ENCODE results near the gene TANC1.

TANC1 gene

DNA sequence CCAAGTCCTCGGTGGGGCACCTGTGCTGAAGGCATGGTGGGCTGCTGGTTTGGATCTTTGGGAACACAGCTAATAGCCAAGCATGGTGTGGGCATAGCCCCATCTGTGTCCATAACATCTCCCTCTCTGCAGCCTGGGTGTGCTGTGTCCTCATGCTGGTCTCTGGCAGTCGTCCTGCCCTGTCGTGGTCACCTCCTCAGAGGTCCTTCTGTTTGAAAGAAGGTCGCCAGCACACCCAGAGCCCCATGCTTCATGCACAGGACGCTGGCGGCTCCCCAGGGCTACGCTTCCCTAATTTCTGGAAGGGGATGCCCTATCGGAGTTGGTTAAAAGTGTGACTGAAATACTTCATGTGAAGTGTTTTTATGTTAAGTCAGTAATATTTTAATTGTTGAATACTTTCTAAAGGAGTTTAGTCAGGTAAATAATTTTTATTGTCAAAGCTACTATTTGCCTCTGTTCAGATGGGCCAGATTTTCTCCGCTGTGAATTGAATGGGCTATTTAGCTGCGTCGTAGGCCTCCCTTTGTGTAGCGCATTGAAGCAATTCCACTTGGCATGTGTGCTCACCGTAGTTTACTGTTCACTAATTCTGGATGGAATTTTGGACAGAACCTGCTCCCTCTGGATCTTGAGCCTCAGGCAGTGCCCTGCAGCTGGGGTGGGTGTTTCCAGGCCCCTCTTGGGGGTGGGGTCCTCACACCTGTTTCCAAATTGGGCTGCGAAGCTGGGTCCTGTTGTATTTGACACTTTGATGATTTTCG is 236.1 kb downstream of the TANC1 start:
- DNase-seq, result peak in 1 of 2 donors; percentile 13

DNA sequence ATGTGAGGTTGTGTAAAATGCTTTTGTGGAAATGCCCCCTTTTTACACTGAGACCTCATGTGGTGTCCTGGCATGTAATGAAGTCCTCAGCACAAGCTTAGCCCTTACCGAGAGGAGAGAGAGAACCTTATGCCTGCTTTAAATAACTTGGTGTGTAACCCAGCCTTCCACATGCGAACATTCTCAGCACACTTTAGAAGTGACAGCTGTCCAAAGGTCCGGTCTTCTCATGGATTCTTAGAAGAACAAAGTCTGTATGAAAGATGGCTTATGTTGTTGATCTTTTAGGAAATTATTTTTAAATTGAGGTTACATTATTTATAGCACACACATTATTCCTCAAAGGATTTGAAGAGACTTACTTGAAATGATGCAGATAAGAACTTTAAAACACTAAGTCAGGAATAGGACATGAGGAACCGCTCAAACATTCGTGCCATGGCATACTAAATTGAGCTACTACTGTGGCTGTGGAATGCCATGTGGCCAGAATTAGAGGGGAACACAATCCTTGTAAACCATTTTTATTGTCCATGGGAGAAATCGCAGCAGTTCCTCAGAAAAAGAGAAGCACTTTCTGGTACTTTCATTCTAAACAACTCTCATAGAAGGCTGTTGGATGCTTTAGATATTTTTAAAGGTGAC is 238.4 kb downstream of the TANC1 start:
- no peak for DNase-seq

GRCh38 chr2:159208438-159208837 is 240.0 kb downstream of the TANC1 start:
- DNase-seq, result no peak

DNA sequence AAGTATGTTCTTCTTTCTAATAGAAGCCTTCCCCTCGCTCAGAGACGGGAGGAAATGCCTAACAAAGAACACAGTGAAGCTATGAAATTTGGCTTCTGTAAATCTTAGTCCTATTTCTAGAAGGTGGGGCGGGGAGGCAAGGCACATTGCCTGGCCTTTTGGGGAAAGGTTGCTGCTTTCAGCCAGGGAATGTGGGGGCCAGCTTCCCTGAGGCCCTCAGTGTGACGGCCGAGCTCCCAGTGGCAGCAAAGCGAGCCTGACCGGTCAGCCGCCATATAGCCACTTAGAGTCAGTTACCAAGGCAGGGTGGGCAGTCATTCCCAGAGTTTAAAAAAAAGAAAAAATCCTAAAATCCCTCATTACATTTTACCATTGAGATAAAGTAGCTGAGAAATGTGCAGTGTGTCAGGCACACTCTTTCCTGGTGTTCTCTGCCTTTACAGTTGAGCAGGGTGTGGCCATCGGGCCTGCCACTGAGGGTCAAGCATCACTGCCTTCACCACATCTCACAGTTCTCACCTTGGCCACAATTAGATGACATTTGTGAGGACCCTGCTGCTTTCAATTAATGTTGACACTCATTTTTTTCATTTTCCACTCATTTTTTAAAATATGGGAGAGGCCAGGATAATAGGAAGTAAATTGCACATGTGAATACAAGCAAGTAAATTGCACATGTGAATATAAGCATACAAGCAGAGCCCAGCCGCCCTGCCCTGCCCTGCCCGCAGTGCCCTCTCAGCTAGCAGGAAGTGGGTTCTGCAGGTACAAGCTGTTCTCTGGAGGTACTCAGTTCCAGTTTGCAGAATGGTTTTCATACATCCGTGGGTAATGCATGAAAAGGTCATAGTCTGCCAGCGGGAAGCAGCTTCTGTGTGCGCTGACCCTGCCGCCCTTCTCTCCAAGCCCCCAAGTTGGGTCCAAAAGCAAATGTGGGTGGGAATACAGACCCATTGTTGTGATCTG is 241.2 kb downstream of the TANC1 start:
- no peak for DNase-seq

GRCh38 chr2:159211447-159212396 is 243.3 kb downstream of the TANC1 start:
- DNase-seq, result no peak

GRCh38 chr2:159213296-159213695 is 244.9 kb downstream of the TANC1 start:
- no peak for DNase-seq

- no peak for DNase-seq
These were observed 246.0 kb downstream of the TANC1 start for GRCh38 chr2:159214325-159214865.

DNA sequence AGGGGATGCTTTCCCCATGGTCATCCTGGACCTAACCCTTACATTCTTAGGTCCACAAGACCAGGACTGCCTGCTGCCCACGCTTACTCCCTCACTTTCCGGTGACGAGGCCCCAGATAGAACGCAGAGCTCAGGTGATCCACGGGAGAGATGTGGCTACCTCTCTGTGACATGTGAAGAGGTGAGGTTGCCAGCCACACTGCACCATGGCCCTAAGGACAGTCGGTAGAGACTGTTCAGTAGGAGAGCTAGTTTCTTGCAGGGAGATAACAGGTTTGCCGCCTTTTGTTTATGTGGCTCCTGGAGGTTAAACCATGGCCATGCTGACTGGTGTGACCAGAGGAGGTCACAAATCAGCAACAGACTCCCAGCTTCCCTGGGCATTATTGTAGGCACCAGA is 246.7 kb downstream of the TANC1 start:
- no peak for DNase-seq

DNA sequence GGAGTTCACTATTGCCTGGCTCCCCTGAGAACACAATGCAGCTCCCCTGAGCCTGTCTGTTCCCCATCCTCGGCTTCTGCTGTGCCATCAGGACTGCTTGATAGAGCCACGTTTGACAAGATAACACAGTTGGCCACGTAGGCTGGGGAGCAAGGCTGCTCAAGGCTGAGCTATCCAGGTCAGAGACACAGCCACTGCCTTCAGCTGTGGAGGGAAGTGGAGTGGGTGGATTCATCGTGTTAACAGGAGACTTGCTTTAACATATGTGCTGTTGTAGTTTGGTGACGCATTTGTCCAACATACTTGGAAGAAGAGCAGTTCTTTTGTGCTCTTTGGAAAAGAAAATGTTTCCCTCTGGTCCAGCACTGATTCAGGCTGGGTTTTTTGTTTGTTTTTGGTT is 249.2 kb downstream of the TANC1 start:
- no peak for DNase-seq

DNA sequence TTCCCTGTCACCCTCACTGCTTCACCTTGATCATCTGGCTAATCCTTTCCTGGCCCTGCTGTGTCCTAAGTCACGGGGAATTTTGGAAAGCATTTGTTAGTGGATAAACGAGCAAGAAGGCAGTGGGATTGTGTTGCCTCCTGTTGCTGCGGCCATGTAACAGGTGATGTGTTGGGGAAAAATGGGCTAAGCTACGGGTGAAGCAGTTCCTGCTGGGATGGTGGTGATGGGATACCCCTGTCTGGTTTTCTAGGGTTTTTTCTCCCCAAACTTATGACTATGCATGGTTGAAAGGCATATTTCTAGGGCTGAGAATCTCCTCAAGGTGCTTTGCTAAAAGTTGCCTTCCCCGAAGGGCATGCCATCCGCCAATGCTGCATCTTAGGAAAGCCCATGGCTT is 249.9 kb downstream of the TANC1 start:
- DNase-seq, result no peak

DNA sequence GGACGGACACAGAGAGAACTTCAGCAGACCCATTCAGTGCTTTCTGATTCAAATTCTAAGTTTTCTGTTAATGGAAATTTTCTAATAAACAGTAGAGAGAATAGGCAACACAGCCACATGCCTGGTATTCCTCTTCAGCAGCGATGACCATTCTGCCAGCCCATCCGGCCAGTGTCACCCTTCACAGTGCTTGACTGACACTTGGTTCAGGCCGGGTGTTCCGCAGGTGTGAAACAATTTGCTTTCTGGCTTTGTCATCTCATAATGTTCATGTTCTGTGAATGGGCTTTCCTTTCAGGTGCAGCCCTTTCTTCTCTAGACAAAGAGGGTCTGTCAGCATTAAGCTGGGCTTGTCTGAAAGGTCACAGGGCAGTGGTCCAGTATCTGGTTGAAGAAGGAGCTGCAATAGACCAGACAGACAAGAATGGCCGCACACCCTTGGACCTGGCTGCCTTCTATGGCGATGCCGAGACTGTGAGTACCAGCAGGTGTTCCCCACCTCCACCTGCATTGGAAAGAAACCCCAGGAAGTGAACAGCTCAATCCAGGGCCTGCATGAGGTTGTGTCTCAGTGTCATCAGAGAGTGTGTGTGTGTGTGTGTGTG is 251.1 kb downstream of the TANC1 start:
- no peak for DNase-seq

GRCh38 chr2:159224061-159224813 is 255.8 kb downstream of the TANC1 start:
- no peak for DNase-seq

DNA sequence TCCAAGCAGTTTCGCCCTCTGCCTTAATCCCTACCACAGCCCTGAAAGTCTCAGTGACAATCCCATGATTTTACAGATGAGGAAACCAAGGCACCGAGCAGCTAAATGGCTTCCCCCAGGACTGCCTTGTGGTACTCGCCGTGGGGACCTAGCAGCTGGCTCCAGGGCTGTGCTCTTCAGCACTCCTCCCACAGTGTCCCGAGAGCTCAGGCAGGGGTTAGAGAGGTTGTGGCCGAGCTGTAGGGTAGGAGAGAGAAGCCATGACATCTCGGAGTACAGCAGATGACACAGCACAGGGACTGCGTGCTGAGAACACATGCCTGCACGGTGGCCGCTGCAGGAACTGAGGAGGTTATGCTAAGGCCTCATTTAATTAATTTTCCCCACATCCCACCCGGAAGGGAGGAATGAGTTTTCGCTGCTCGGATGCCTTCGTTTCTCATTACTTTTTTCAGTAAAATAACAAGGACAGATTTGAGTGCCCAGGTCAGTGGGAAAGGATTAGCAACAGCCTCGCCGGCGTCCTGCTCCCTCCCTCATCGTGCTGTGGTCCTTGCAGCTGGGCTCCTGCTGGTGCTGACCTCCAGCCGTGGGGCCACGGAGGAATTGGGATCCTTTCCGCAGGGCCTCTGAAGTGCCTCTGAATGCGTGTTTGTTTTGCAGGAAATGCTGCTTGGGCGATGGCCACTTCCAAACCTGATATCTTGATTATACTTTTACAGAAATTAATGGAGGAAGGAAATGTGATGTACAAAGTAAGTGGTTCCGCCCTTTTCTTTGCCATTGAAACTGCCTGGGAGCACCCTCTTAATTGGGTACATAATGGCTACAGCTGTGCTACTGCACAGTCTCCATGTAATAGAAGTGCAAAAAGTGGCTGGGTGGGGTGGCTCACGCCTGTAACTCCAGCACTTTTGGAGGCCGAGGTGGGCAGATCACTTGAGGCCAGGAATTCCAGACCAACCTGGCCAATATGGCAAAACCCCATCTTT is 256.9 kb downstream of the TANC1 start:
- no peak for DNase-seq

- DNase-seq, result no peak
These were observed 257.6 kb downstream of the TANC1 start for GRCh38 chr2:159226059-159226461.

- no peak for DNase-seq
These were observed 258.4 kb downstream of the TANC1 start for GRCh38 chr2:159226608-159227385.

DNA sequence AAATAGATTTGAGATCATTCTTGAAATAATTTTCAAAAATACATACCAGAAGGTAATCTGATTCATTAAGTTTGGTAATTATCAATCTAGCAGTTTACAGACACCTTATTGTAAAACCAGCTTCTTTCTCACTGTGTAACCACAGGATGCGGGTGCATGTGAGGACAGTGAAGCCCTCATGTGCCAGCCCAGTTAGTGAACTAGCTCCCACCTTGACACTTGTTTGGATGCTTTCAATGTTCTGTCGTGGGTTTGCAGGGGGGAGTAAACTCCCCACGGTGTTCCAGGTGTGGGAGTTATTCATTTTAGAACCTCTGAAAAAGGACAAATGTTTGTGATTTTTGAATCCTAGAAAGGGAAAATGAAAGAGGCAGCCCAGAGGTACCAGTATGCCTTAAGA is 259.0 kb downstream of the TANC1 start:
- no peak for DNase-seq

DNA sequence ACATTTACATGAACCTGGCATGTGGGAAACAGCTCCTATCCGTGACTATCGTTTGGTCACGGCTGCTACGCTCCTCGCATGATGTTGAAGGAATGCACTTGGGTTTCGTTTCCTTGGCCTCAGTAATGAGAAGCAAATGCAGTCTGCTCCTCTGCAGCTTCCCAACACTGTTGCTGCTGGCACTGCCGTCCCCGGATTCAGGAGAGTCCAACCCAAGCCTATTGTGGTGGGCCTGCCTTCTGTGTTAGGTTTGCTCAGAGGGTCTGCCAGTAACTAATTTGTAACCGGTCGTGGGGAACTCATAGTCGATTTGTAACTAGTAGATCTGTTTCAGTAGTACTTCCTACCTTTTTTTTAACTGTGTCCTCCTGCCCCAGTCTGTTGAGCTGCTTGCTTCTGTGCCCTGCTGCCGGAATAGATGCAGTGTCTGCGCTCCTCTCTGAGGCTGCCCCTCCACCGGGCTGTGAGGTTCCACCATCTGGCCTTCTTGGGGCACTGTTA is 259.7 kb downstream of the TANC1 start:
- DNase-seq, result no peak

- no peak for DNase-seq
These were observed 261.2 kb downstream of the TANC1 start for GRCh38 chr2:159229476-159230144.

Data from hippocampal formation (tissue), 2 donors.